ENCODE data around the gene PI4KA.

DNA sequence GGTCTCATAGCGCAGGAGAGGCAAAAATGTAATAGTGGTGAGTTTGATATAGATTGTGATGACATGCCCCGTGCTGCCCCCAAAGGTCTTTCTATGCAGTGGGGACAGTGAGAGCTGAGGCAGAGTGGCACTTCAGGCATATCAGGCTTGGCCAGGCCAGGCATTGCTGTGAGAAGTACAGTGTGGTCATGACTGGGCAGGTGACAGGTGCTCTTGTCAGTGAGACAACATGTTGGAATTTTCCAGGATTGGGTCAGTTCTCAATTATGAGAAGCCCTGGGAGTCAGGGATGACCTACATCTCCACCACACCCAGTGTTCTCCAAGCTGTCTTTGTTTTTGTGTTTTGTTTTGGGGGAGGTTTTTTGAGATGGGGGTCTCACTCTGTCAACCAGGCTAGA, 3.9 kb upstream of the PI4KA start:
- TF ChIP-seq EZH2 (IDR thresholded peaks at IDR 0.05; ENCODE audit: borderline replicate concordance, low read length) = no peak
- TF ChIP-seq, protein P1, sequence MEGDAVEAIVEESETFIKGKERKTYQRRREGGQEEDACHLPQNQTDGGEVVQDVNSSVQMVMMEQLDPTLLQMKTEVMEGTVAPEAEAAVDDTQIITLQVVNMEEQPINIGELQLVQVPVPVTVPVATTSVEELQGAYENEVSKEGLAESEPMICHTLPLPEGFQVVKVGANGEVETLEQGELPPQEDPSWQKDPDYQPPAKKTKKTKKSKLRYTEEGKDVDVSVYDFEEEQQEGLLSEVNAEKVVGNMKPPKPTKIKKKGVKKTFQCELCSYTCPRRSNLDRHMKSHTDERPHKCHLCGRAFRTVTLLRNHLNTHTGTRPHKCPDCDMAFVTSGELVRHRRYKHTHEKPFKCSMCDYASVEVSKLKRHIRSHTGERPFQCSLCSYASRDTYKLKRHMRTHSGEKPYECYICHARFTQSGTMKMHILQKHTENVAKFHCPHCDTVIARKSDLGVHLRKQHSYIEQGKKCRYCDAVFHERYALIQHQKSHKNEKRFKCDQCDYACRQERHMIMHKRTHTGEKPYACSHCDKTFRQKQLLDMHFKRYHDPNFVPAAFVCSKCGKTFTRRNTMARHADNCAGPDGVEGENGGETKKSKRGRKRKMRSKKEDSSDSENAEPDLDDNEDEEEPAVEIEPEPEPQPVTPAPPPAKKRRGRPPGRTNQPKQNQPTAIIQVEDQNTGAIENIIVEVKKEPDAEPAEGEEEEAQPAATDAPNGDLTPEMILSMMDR (conservative IDR thresholded peaks at IDR 0.05 in 1 of 2, IDR thresholded peaks at IDR 0.05 in 1 of 2; ENCODE audit: extremely low read depth in 1 of 2, insufficient read depth in 1 of 2, low read depth in 1 of 2, low read length in 2 of 2) = no peak

All from mammary epithelial cell (primary cell).